H9 (cell line): Measurements from ENCODE around the gene TAAR9. TPM values are rescaled to one million over a fixed set of nuclear protein-coding genes. Genes with fewer than 3 reads are reported as not detected.
"Not testable (repeated sequence)": the region's sequence is repeated elsewhere in the genome, so short reads cannot be mapped to it uniquely, and the experiment has no call there.

Experiments
- DNase-seq: peaks from one replicate; pipeline ENCODE4 v3.0.0-alpha.2; 2017
- H2AFZ ChIP-seq: one replicate; pipeline ENCODE4 v1.6.1; 2013; ENCODE audit warnings: mild to moderate bottlenecking, low read length, control low read depth, moderate library complexity
- H2AK5ac ChIP-seq: 2 replicates; pipeline ENCODE4 v1.6.1; 2013; ENCODE audit warnings: low read length, control low read depth, mixed read lengths; ENCODE audit not compliant: insufficient read length
- H2BK120ac ChIP-seq: one replicate; pipeline ENCODE4 v1.6.1; 2013; ENCODE audit warnings: low read depth, mild to moderate bottlenecking, low read length, control low read depth, inconsistent platforms; ENCODE audit not compliant: poor library complexity, severe bottlenecking
- H2BK12ac ChIP-seq: 2 replicates; pipeline ENCODE4 v1.6.1; 2013; ENCODE audit warnings: low read length, control low read depth, mixed read lengths, low read depth; ENCODE audit not compliant: insufficient read length
- H2BK15ac ChIP-seq: 2 replicates; pipeline ENCODE4 v1.6.1; 2013; ENCODE audit warnings: low read depth, low read length, control low read depth
- H2BK20ac ChIP-seq: one replicate; pipeline ENCODE4 v1.6.1; 2013; ENCODE audit warnings: low read depth, mild to moderate bottlenecking, low read length, control low read depth, inconsistent platforms; ENCODE audit not compliant: poor library complexity, severe bottlenecking
- H2BK5ac ChIP-seq: 2 replicates; pipeline ENCODE4 v1.6.1; 2013; ENCODE audit warnings: low read length, control low read depth, mixed read lengths; ENCODE audit not compliant: insufficient read length
- H3K14ac ChIP-seq: 2 replicates; pipeline ENCODE4 v1.6.1; 2013; ENCODE audit warnings: low read length, control low read depth; ENCODE audit not compliant: insufficient read depth
- H3K18ac ChIP-seq: 2 replicates; pipeline ENCODE4 v1.6.1; 2013; ENCODE audit warnings: low read depth, mild to moderate bottlenecking, mixed read lengths, low read length, control low read depth; ENCODE audit not compliant: insufficient read length
- H3K23ac ChIP-seq: 2 replicates; pipeline ENCODE4 v1.6.1; 2013; ENCODE audit warnings: low read length, control low read depth, mixed read lengths, low read depth; ENCODE audit not compliant: insufficient read length
- H3K23me2 ChIP-seq: 2 replicates; pipeline ENCODE4 v1.6.1; 2013; ENCODE audit warnings: low read depth, mild to moderate bottlenecking, mixed read lengths, low read length, control low read depth; ENCODE audit not compliant: insufficient read length, poor library complexity, severe bottlenecking
- H3K27ac ChIP-seq: 2 replicates; pipeline ENCODE4 v1.5.1; 2013; ENCODE audit warnings: low read length, control low read depth, mixed read lengths, low read depth; ENCODE audit not compliant: insufficient read length
- H3K27me3 ChIP-seq: 2 replicates; pipeline ENCODE4 v1.6.1; 2013; ENCODE audit warnings: low read length, control low read depth, inconsistent platforms; ENCODE audit not compliant: insufficient read depth
- H3K4ac ChIP-seq: 2 replicates; pipeline ENCODE4 v1.6.1; 2013; ENCODE audit warnings: low read depth, mild to moderate bottlenecking, control low read depth, inconsistent platforms, low read length, moderate library complexity
- H3K4me1 ChIP-seq: 2 replicates; pipeline ENCODE4 v1.6.1; 2013; ENCODE audit warnings: low read length, control low read depth, inconsistent platforms; ENCODE audit not compliant: insufficient read depth
- H3K4me2 ChIP-seq: 2 replicates; pipeline ENCODE4 v1.6.1; 2013; ENCODE audit warnings: low read length, control low read depth, mixed read lengths; ENCODE audit not compliant: insufficient read length, insufficient read depth
- H3K56ac ChIP-seq: 2 replicates; pipeline ENCODE4 v1.6.1; 2013; ENCODE audit warnings: low read depth, mild to moderate bottlenecking, mixed read lengths, low read length, control low read depth; ENCODE audit not compliant: insufficient read length
- H3K79me1 ChIP-seq: 2 replicates; pipeline ENCODE4 v1.6.1; 2013; ENCODE audit warnings: low read depth, mild to moderate bottlenecking, moderate library complexity, low read length, control low read depth, inconsistent platforms; ENCODE audit not compliant: insufficient read depth, poor library complexity, severe bottlenecking
- H3K79me2 ChIP-seq: 2 replicates; pipeline ENCODE4 v1.6.1; 2013; ENCODE audit warnings: low read length, control low read depth, inconsistent platforms; ENCODE audit not compliant: insufficient read depth
- H3K9ac ChIP-seq: 2 replicates; pipeline ENCODE4 v1.6.1; 2013; ENCODE audit warnings: low read length, control low read depth, mixed read lengths; ENCODE audit not compliant: insufficient read length; ENCODE audit errors: extremely low read depth
- H3K9me3 ChIP-seq: one replicate; pipeline ENCODE4 v1.6.1; 2013; ENCODE audit warnings: low read depth, low read length, inconsistent platforms; ENCODE audit not compliant: control insufficient read depth
- H3T11ph ChIP-seq: one replicate; pipeline ENCODE4 v1.6.1; 2013; ENCODE audit warnings: mild to moderate bottlenecking, low read length, control low read depth, inconsistent platforms
- H4K20me1 ChIP-seq: one replicate; pipeline ENCODE4 v1.6.1; 2013; ENCODE audit not compliant: control insufficient read depth, insufficient read length, insufficient read depth
- H4K5ac ChIP-seq: 2 replicates; pipeline ENCODE4 v1.6.1; 2013; ENCODE audit warnings: low read depth, mild to moderate bottlenecking, mixed read lengths, low read length, control low read depth; ENCODE audit not compliant: insufficient read length
- H4K8ac ChIP-seq: replicated peaks from 2 replicates; pipeline ENCODE4 v1.6.1; 2013; ENCODE audit warnings: low read length, control low read depth, mixed read lengths, low read depth; ENCODE audit not compliant: insufficient read length
- H4K91ac ChIP-seq: 2 replicates; pipeline ENCODE4 v1.6.1; 2013; ENCODE audit warnings: low read depth, mild to moderate bottlenecking, moderate library complexity, mixed read lengths, low read length, control low read depth; ENCODE audit not compliant: insufficient read length
- H3K27ac Mint-ChIP-seq, 3 experiments: 2 replicates in 2 of 3; 3 replicates in 1 of 3; pipeline ENCODE4 v1.8.0; 2020 to 2021; ENCODE audit warnings: mixed read lengths in 3 of 3, mild to moderate bottlenecking in 1 of 3, moderate library complexity in 1 of 3
- H3K27me3 Mint-ChIP-seq: 2 replicates; pipeline ENCODE4 v1.8.0; 2021; ENCODE audit warnings: low read depth, mild to moderate bottlenecking, moderate library complexity, mixed read lengths
- H3K36me3 Mint-ChIP-seq, 3 experiments: 2 replicates in 2 of 3; 3 replicates in 1 of 3; pipeline ENCODE4 v1.8.0; 2020 to 2021; ENCODE audit warnings: low read depth in 3 of 3, mixed read lengths in 3 of 3; ENCODE audit not compliant: insufficient read depth in 1 of 3
- H3K4me1 Mint-ChIP-seq, 2 experiments: 2 replicates each; pipeline ENCODE4 v1.8.0; 2020; ENCODE audit warnings: mixed read lengths in 2 of 2
- H3K4me3 Mint-ChIP-seq, 2 experiments: 2 replicates in 1 of 2; 3 replicates in 1 of 2; pipeline ENCODE4 v1.8.0; 2020 to 2021; ENCODE audit warnings: mild to moderate bottlenecking in 2 of 2, mixed read lengths in 2 of 2, moderate library complexity in 1 of 2
- H3K9me3 Mint-ChIP-seq, 2 experiments: 2 replicates in 1 of 2; 3 replicates in 1 of 2; pipeline ENCODE4 v1.8.0; 2020; ENCODE audit warnings: mild to moderate bottlenecking in 2 of 2, mixed read lengths in 2 of 2, moderate library complexity in 1 of 2
- CTCF ChIP-seq: fragments of 200-600 bp; sonication (generic); conservative IDR thresholded peaks from 3 replicates; pipeline ENCODE4 v1.8.0; 2021; ENCODE audit warnings: antibody characterized with exemption, mild to moderate bottlenecking
- WGBS: extraction: QIAGEN DNeasy Blood & Tissue Kit; methylation state at CpG from one replicate; pipeline ENCODE4 v1.1.7; 2013; ENCODE audit warnings: missing lambda C conversion rate, low lambda C conversion rate, mixed read lengths; ENCODE audit not compliant: insufficient read length; ENCODE audit errors: extremely low coverage; 5-methylcytosine and 5-hydroxymethylcytosine counted together
- total RNA-seq: library from RNA; stranded (reverse); gene quantifications from 2 replicates; pipeline ENCODE4 v1.2.1, GENCODE V29; 2021

TAAR9 gene
- total RNA-seq, 1 experiment from 2014 or later: not detected

- Histone ChIP-seq H2BK12ac (no peak overlapping the region), H3K79me2 (no peaks in the 10 kb centered on the region), H3K4me2 (no peak overlapping the region), H3K9ac (no peak overlapping the region), H2AFZ (peak overlapping the region; percentile 99), H2BK20ac (no peak overlapping the region), H3K18ac (no peak overlapping the region), H3K4me1 (no peaks in the 10 kb centered on the region; the same call in 1 of the 2 replicates), H2BK120ac (no peak overlapping the region), H2BK15ac (no peak overlapping the region), H3K23ac (no peak overlapping the region), H4K91ac (no peak overlapping the region), H4K5ac (no peak overlapping the region), H2BK5ac (no peak overlapping the region), H3T11ph (no peak overlapping the region), H3K23me2 (no peaks in the 10 kb centered on the region), H3K56ac (no peak overlapping the region), H3K79me1 (no peaks in the 10 kb centered on the region), H3K27me3 (no peaks in the 10 kb centered on the region), H3K27ac (no peak overlapping the region), H4K20me1 (no peaks in the 10 kb centered on the region), H3K9me3 (no peaks in the 10 kb centered on the region), H3K4ac (no peak overlapping the region), H4K8ac (no peak overlapping the region), H2AK5ac (no peak overlapping the region), H3K14ac (no peak overlapping the region)
- peaks cover 7 to 13% of the 10 kb centered on the region in 2 experiments for H3K9me3 Mint-ChIP-seq
- H3K36me3 Mint-ChIP-seq: peaks cover 2 to 7% (median 2%) of the 10 kb centered on the region in 3 experiments; a peak in 3 of 7 replicates
- peak; percentile 92 for TF ChIP-seq CTCF
- peak overlapping the region in 1 of 2 experiments; percentile 56; a peak in 2 of 5 replicates for H3K4me3 Mint-ChIP-seq
- H3K27me3 Mint-ChIP-seq: no peaks in the 10 kb centered on the region
- DNase-seq: peak; percentile 46
- H3K27ac Mint-ChIP-seq: peak overlapping the region in 2 of 3 experiments; percentile 94; a peak in 4 of 7 replicates
- H3K4me1 Mint-ChIP-seq: peaks cover 16 to 17% of the 10 kb centered on the region in 2 experiments
- WGBS: no CpG with 5 or more reads among the region's 9 CpGs
These were observed 7.6 kb upstream of the TAAR9 start for GRCh38 chr6:132530293-132530974.

- H3K14ac ChIP-seq, H2AK5ac ChIP-seq: not testable (repeated sequence)
These were observed 3.5 kb upstream of the TAAR9 start for GRCh38 chr6:132534546-132534945.

More at GRCh38 chr6:132534546-132534945, 3.5 kb upstream of the TAAR9 start:
- H3K36me3 Mint-ChIP-seq, H2BK120ac ChIP-seq, H3K4ac ChIP-seq, H3K79me2 ChIP-seq, H4K20me1 ChIP-seq, H2BK12ac ChIP-seq, H3K4me1 ChIP-seq, H3K27ac ChIP-seq, H2BK5ac ChIP-seq, H3K23me2 ChIP-seq, H3K9me3 ChIP-seq, H4K5ac ChIP-seq, H3T11ph ChIP-seq, H2AFZ ChIP-seq, H3K9ac ChIP-seq, H4K8ac ChIP-seq, H4K91ac ChIP-seq, H3K27ac Mint-ChIP-seq, H3K23ac ChIP-seq, H3K4me1 Mint-ChIP-seq, H2BK20ac ChIP-seq, DNase-seq, H3K4me3 Mint-ChIP-seq, H2BK15ac ChIP-seq, H3K27me3 Mint-ChIP-seq, H3K18ac ChIP-seq, H3K56ac ChIP-seq, H3K4me2 ChIP-seq, H3K79me1 ChIP-seq, H3K27me3 ChIP-seq: not testable (repeated sequence)
- H3K9me3 Mint-ChIP-seq: peaks cover 7 to 14% of the 10 kb centered on the region in 2 experiments
- WGBS: no CpG with 5 or more reads among the region's 2 CpGs
